B cell (primary cell): ENCODE results near the gene MOV10L1. TPM values are rescaled to one million over a fixed set of nuclear protein-coding genes. Genes with fewer than 3 reads are reported as not detected.

ENCODE experiments used
- ATAC-seq: fragments of 200-7000 bp; cut with Tn5 transposase; one replicate; pipeline ENCODE4 v1.10.0; 2021; ENCODE audit warnings: low read depth, mild to moderate bottlenecking, moderate number of reproducible peaks, moderate library complexity
- CTCF ChIA-PET: fragments of 350-600 bp; sonication (Branson Sonifier 250); formaldehyde crosslinking; loops from one replicate; lab custom pipeline; 2021; ENCODE audit warnings: antibody characterized with exemption, inconsistent platforms; lab: Charles Lee
- POLR2A ChIA-PET: fragments of 350-600 bp; sonication (Branson Sonifier 250); formaldehyde crosslinking; loops from one replicate; lab custom pipeline; 2021; ENCODE audit warnings: antibody characterized with exemption; lab: Charles Lee
- DNase-seq: peaks from one replicate; pipeline ENCODE4 v3.0.0; 2013
- H2AFZ ChIP-seq: 2 replicates; pipeline ENCODE4 v1.6.1; 2012; ENCODE audit warnings: mild to moderate bottlenecking, low read depth, low read length; ENCODE audit not compliant: insufficient read depth, poor library complexity, severe bottlenecking
- H3K27ac ChIP-seq, 2 donors: 1 replicate in 1 of 2; 2 replicates in 1 of 2; pipeline ENCODE4 v1.5.1; 2012 to 2013; ENCODE audit warnings: low read length in 2 of 2, mild to moderate bottlenecking in 2 of 2, moderate library complexity in 1 of 2
- H3K27me3 ChIP-seq, 4 experiments: fragments of 200-600 bp in 1 of 4; sonication (generic) in 1 of 4; replicated peaks in 1 of 4; 1 replicate in 2 of 4; 2 replicates in 2 of 4; pipeline versions ENCODE4 v1.6.1 to v1.7.0; 2013 to 2016; ENCODE audit warnings: low read length in 3 of 4, mild to moderate bottlenecking in 2 of 4, mixed read lengths in 1 of 4, moderate library complexity in 1 of 4; ENCODE audit not compliant: insufficient read depth in 4 of 4, control insufficient read depth in 3 of 4; ENCODE audit errors: control extremely low read depth in 1 of 4
- H3K36me3 ChIP-seq, 2 experiments: replicated peaks in 1 of 2; 1 replicate in 1 of 2; 2 replicates in 1 of 2; pipeline versions ENCODE4 v1.6.1 to v1.7.1; 2013; ENCODE audit warnings: low read length in 1 of 2; ENCODE audit not compliant: insufficient read depth in 2 of 2, control insufficient read depth in 1 of 2; ENCODE audit errors: control extremely low read depth in 1 of 2, extremely low read depth in 1 of 2
- H3K4me1 ChIP-seq, 2 donors: fragments of 200-600 bp in 1 of 2; sonication (generic) in 1 of 2; 1 replicate in 1 of 2; 2 replicates in 1 of 2; pipeline versions ENCODE4 v1.5.1 to v1.6.1; 2013 to 2017; ENCODE audit warnings: low read length in 2 of 2; ENCODE audit not compliant: control insufficient read depth in 2 of 2, insufficient read depth in 2 of 2
- H3K4me2 ChIP-seq: replicated peaks from 2 replicates; pipeline ENCODE3; 2012; ENCODE audit warnings: mild to moderate bottlenecking, low read depth, low read length; ENCODE audit not compliant: poor library complexity, severe bottlenecking
- H3K4me3 ChIP-seq, 5 experiments: fragments of 200-600 bp in 1 of 5; sonication (generic) in 1 of 5; 1 replicate in 3 of 5; 2 replicates in 2 of 5; pipeline versions ENCODE4 v1.5.1 to v1.7.0; 2011 to 2016; ENCODE audit warnings: low read length in 4 of 5, mild to moderate bottlenecking in 4 of 5, low read depth in 2 of 5, control low read depth in 1 of 5, moderate library complexity in 1 of 5; ENCODE audit not compliant: insufficient read depth in 1 of 5; ENCODE audit errors: control extremely low read depth in 1 of 5, extremely low read depth in 1 of 5
- H3K79me2 ChIP-seq: fragments of 200-600 bp; sonication (generic); one replicate; pipeline ENCODE4 v1.6.0; 2016; ENCODE audit warnings: low read length; ENCODE audit not compliant: control insufficient read depth, insufficient read depth
- H3K9ac ChIP-seq: fragments of 200-600 bp; sonication (generic); 2 replicates; pipeline ENCODE4 v1.6.1; 2017; ENCODE audit warnings: mild to moderate bottlenecking, low read length, moderate library complexity
- H3K9me3 ChIP-seq, 3 donors: one replicate each; pipeline versions ENCODE4 v1.6.1 to v1.7.1; 2013; ENCODE audit warnings: low read length in 2 of 3; ENCODE audit not compliant: control insufficient read depth in 2 of 3, insufficient read depth in 1 of 3; ENCODE audit errors: control extremely low read depth in 1 of 3
- H4K20me1 ChIP-seq: 2 replicates; pipeline ENCODE4 v1.6.0; 2012; ENCODE audit warnings: mild to moderate bottlenecking, low read length; ENCODE audit not compliant: insufficient read depth, control insufficient read depth, poor library complexity, severe bottlenecking
- H3K27ac Mint-ChIP-seq: one replicate; pipeline ENCODE4 v1.8.0; 2021; ENCODE audit warnings: mixed read lengths
- H3K27me3 Mint-ChIP-seq: one replicate; pipeline ENCODE4 v1.8.0; 2021; ENCODE audit warnings: mixed read lengths
- H3K4me1 Mint-ChIP-seq: one replicate; pipeline ENCODE4 v1.8.0; 2021; ENCODE audit warnings: mixed read lengths
- H3K4me3 Mint-ChIP-seq: one replicate; pipeline ENCODE4 v1.8.0; 2021; ENCODE audit warnings: mixed read lengths
- H3K9me3 Mint-ChIP-seq: one replicate; pipeline ENCODE4 v1.8.0; 2022; ENCODE audit warnings: mixed read lengths; ENCODE audit not compliant: insufficient read depth
- EZH2 ChIP-seq: IDR thresholded peaks from 2 replicates; pipeline ENCODE4 v1.6.1; 2012; ENCODE audit warnings: borderline replicate concordance, low read depth, mild to moderate bottlenecking, moderate library complexity, low read length; ENCODE audit not compliant: insufficient read depth, poor library complexity, severe bottlenecking
- WGBS: methylation state at CpG from one replicate; pipeline ENCODE4 v1.1.5; 2013; ENCODE audit warnings: missing lambda C conversion rate; ENCODE audit not compliant: insufficient coverage; 5-methylcytosine and 5-hydroxymethylcytosine counted together
- intact Hi-C: fragments of 100-400 bp; cut with micrococcal nuclease; formaldehyde crosslinking; loops from one replicate; pipeline ENCODE4 v1.10.0; 2022
- polyA plus RNA-seq: library from polyadenylated mRNA; depleted of rRNA; stranded (reverse); fragments of >200 nt; gene quantifications from 2 replicates; pipeline ENCODE4 v1.2.3, GENCODE V29; 2012
- total RNA-seq, 2 donors: library from RNA; stranded (reverse); fragments of 120-200 nt in 1 of 2; gene quantifications; 1 replicate in 1 of 2; 2 replicates in 1 of 2; pipeline versions ENCODE4 v1.2.3 to v1.2.4, GENCODE V29; 2013 to 2022
- TF ChIP-seq, protein P1 (sequence below): fragments of 200-600 bp; IDR thresholded peaks from one replicate; pipeline ENCODE4 v1.8.0; 2022; ENCODE audit warnings: antibody characterized with exemption, mild to moderate bottlenecking

MOV10L1 gene
- total and polyA plus RNA-seq, 2 donors (not counting 1 experiment from before 2014, with no cell fraction given), result not detected

DNA sequence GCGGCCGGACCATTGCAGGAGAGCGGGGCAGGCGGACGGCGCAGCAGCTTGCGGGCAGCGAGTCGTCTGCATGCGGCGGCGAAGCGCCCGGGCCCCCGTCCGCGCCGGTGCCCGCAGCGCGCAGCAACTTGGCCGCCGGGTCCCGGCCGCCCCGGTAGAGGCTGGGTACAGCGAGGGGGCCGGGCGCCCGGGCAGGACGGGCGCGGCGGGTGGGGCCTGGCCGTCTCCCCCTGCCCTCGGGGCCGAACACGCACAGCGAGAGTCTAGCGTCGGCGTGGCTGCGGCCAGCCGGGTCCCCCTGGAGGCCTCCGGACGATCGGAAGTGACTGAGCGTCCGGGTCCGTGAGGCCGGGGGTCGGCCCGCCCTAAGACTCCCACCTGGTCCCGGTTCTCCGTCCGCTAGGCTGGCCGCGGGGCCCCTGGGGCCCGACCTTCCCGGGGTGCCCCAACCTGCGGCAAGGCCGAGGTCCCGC lies 95.1 kb downstream of the MOV10L1 start:
- Mint-ChIP-seq H3K27ac (peak overlapping the region; percentile 46), H3K4me3 (peak overlapping the region; percentile 89), H3K27me3 (no peaks in the 10 kb centered on the region), H3K4me1 (peaks cover 37% of the 10 kb centered on the region), H3K9me3 (no peaks in the 10 kb centered on the region)
- Histone ChIP-seq H3K9ac (peak overlapping the region; percentile 80), H3K27ac (no peak overlapping the region), H3K36me3 (peaks cover 0 to 7% of the 10 kb centered on the region in 2 experiments), H3K79me2 (peaks cover 11% of the 10 kb centered on the region), H4K20me1 (no peaks in the 10 kb centered on the region), H3K4me1 (peaks cover 50 to 54% of the 10 kb centered on the region in 2 donors), H3K4me3 (peak overlapping the region; percentile 38 to 70 (median 61)), H3K27me3 (peaks cover 0 to 21% (median 2%) of the 10 kb centered on the region in 4 experiments), H3K9me3 (no peaks in the 10 kb centered on the region), H3K4me2 (peak overlapping the region; percentile 99), H2AFZ (peak overlapping the region; percentile 76)
- ChIA-PET CTCF (interaction anchor here (0.9 kb wide), 1 partner anchor 24 kb away, joined by 4 read pairs; no protein-coding TSS in a partner anchor), POLR2A (interaction anchor here (0.6 to 1.1 kb wide), 2 partner anchors 11 kb away, joined by 3 read pairs; no protein-coding TSS in a partner anchor)
- no peak for ATAC-seq
- WGBS, result 6% methylated on average over 63 of the region's 63 CpGs
- intact Hi-C loops, result loop anchor here (1.0 to 2.0 kb wide), 2 partner anchors 12 to 16 kb away; partner anchors contain the start of gene SELENOO
- no peak for DNase-seq
- no peak for TF ChIP-seq EZH2
- TF ChIP-seq, protein P1, sequence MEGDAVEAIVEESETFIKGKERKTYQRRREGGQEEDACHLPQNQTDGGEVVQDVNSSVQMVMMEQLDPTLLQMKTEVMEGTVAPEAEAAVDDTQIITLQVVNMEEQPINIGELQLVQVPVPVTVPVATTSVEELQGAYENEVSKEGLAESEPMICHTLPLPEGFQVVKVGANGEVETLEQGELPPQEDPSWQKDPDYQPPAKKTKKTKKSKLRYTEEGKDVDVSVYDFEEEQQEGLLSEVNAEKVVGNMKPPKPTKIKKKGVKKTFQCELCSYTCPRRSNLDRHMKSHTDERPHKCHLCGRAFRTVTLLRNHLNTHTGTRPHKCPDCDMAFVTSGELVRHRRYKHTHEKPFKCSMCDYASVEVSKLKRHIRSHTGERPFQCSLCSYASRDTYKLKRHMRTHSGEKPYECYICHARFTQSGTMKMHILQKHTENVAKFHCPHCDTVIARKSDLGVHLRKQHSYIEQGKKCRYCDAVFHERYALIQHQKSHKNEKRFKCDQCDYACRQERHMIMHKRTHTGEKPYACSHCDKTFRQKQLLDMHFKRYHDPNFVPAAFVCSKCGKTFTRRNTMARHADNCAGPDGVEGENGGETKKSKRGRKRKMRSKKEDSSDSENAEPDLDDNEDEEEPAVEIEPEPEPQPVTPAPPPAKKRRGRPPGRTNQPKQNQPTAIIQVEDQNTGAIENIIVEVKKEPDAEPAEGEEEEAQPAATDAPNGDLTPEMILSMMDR, result no peak
